Measurements from ENCODE around the gene DYRK1A.

DNA sequence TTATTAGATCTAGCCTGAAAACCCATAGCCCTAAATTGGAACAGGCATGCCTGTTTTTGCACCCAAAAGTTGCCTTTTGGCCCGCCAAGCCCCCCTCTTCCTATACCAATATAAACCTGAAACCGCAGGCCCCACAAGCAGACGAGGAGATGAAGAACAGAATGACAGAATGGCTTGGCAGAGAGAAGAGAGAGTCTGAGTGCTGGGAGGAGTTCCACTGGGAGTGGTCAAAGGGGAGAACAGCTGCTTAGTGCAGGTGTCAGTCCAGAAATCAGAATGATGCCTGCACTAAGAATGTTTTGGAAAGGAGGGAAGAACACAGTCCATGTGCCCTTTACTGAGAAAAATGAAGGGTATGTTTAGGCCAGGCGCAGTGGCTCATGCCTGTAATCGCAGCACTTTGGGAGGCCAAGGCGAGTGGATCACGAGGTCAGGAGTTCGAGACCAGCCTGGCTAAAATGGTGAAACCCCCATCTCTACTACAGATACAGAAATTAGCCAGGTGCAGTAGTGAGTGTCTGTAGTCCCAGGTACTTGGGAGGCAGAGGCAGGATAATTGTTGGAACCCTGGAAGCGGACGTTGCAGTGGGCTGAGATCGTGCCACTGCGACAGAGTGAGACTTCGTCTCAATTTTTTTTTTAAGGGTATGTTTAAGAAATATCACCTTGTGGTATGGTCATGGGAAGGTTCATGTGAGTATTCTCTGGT, 9.4 kb downstream of the DYRK1A start:
- TF ChIP-seq POLR2A (IDR thresholded peaks at IDR 0.05; ENCODE audit: low read length) (no peak), GATA1 (IDR thresholded peaks at IDR 0.05; ENCODE audit: low read depth, low read length) (no peak)

All from erythroblast (primary cell).